Karpas-422 (cell line): ENCODE measurements around the gene CCDC192. TPM values are rescaled to one million over a fixed set of nuclear protein-coding genes. Genes with fewer than 3 reads are reported as not detected.

Source experiments
- DNase-seq: peaks from one replicate; pipeline ENCODE4 v3.0.0-alpha.2; 2015
- H2AFZ ChIP-seq: fragments of 200-600 bp; sonication (generic); 2 replicates; pipeline ENCODE4 v1.6.1; 2014; ENCODE audit warnings: antibody characterized with exemption, low read length, mixed read lengths
- H3K27ac ChIP-seq: fragments of 200-600 bp; sonication (generic); 2 replicates; pipeline ENCODE4 v1.5.1; 2014; ENCODE audit warnings: mild to moderate bottlenecking, low read length, moderate library complexity
- H3K27me3 ChIP-seq: fragments of 200-600 bp; sonication (generic); 2 replicates; pipeline ENCODE4 v1.6.1; 2014; ENCODE audit warnings: low read length, mixed read lengths
- H3K36me3 ChIP-seq: fragments of 200-600 bp; sonication (generic); 2 replicates; pipeline ENCODE4 v1.6.1; 2014; ENCODE audit warnings: low read length, mixed read lengths; ENCODE audit not compliant: insufficient read depth
- H3K4me1 ChIP-seq: fragments of 200-600 bp; sonication (generic); 2 replicates; pipeline ENCODE4 v1.6.1; 2014; ENCODE audit warnings: mild to moderate bottlenecking, low read length, mixed read lengths
- H3K4me2 ChIP-seq: fragments of 200-600 bp; sonication (generic); 2 replicates; pipeline ENCODE4 v1.6.1; 2014; ENCODE audit warnings: low read length, low read depth, mild to moderate bottlenecking; ENCODE audit not compliant: poor library complexity, severe bottlenecking
- H3K4me3 ChIP-seq: fragments of 200-600 bp; sonication (generic); 2 replicates; pipeline ENCODE4 v1.5.1; 2014; ENCODE audit warnings: mild to moderate bottlenecking, antibody characterized with exemption, low read length, mixed read lengths
- H3K79me2 ChIP-seq: fragments of 200-600 bp; sonication (generic); 2 replicates; pipeline ENCODE4 v1.6.1; 2014; ENCODE audit warnings: mild to moderate bottlenecking, low read length, mixed read lengths
- H3K9ac ChIP-seq: fragments of 200-600 bp; sonication (generic); 2 replicates; pipeline ENCODE4 v1.6.0; 2014; ENCODE audit warnings: low read length
- H3K9me2 ChIP-seq: fragments of 200-600 bp; sonication (generic), shearing (Covaris generic); replicated peaks from 2 replicates; pipeline ENCODE4 v1.6.0; 2014; ENCODE audit warnings: mild to moderate bottlenecking, low read length, moderate library complexity; ENCODE audit not compliant: insufficient read depth
- H3K9me3 ChIP-seq: fragments of 300-700, 200-600 bp; sonication (generic); 2 replicates; pipeline ENCODE4 v1.6.1; 2014; ENCODE audit warnings: low read length, mixed read lengths
- H4K20me1 ChIP-seq: fragments of 200-600 bp; sonication (generic); 2 replicates; pipeline ENCODE4 v1.6.1; 2014; ENCODE audit warnings: mild to moderate bottlenecking, antibody characterized with exemption, low read length, low read depth; ENCODE audit not compliant: insufficient read depth
- total RNA-seq: library from RNA; depleted of rRNA; stranded (reverse); fragments of >200 nt; shearing (Covaris generic); gene quantifications from 2 replicates; pipeline ENCODE4 v1.2.3, GENCODE V29; 2014; ENCODE audit warnings: low replicate concordance

The CCDC192 gene
- total RNA-seq, 1 experiment from 2014 or later = not detected

- Histone ChIP-seq H3K4me2 (no peak overlapping the region), H3K27me3 (no peaks in the 10 kb centered on the region), H3K4me1 (peaks cover 84% of the 10 kb centered on the region), H3K27ac (peak overlapping the region; percentile 48), H3K9ac (no peak overlapping the region), H2AFZ (peak overlapping the region; percentile 81), H3K36me3 (no peaks in the 10 kb centered on the region), H3K9me2 (no peaks in the 10 kb centered on the region), H3K4me3 (no peak overlapping the region), H4K20me1 (no peaks in the 10 kb centered on the region), H3K79me2 (no peaks in the 10 kb centered on the region), H3K9me3 (no peaks in the 10 kb centered on the region)
- no peak for DNase-seq
Measured at GRCh38 chr5:127758766-127759283, 55.6 kb downstream of the CCDC192 start.

DNA sequence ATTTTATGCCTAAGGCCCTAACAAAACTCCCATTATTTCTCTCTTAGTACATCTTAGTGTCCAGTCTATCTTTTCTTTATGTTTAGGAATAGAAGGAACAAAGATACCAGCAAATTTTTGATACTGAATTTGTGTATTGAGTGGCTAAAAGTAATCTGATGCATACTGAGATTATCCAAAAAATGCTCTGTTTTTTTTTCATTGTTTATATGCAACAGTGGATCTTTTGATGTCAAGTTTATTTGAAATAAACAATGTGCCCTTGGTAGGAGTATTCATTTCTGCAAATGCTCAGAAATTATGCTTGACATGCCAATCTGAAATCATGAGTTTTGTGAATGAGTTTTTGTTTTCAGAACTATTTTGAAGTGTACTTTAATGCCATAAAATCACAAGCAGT is 58.7 kb downstream of the CCDC192 start:
- no peak overlapping the region for H2AFZ ChIP-seq
- H3K36me3 ChIP-seq = no peaks in the 10 kb centered on the region
- no peaks in the 10 kb centered on the region for H4K20me1 ChIP-seq
- H3K4me3 ChIP-seq = no peak overlapping the region
- no peak for DNase-seq
- no peaks in the 10 kb centered on the region for H3K79me2 ChIP-seq
- no peaks in the 10 kb centered on the region for H3K27me3 ChIP-seq
- no peak overlapping the region for H3K9ac ChIP-seq
- peaks cover 71% of the 10 kb centered on the region for H3K4me1 ChIP-seq
- no peaks in the 10 kb centered on the region for H3K9me2 ChIP-seq
- no peaks in the 10 kb centered on the region for H3K9me3 ChIP-seq
- H3K4me2 ChIP-seq = no peak overlapping the region
- no peak overlapping the region for H3K27ac ChIP-seq

- no peak overlapping the region for H3K9ac ChIP-seq
- no peak overlapping the region for H3K27ac ChIP-seq
- no peaks in the 10 kb centered on the region for H3K9me3 ChIP-seq
- H2AFZ ChIP-seq = no peak overlapping the region
- no peaks in the 10 kb centered on the region for H3K9me2 ChIP-seq
- no peak overlapping the region for H3K4me3 ChIP-seq
- no peak overlapping the region for H3K4me2 ChIP-seq
- no peaks in the 10 kb centered on the region for H3K27me3 ChIP-seq
- DNase-seq = no peak
- H3K4me1 ChIP-seq = peaks cover 68% of the 10 kb centered on the region
- H3K79me2 ChIP-seq = no peaks in the 10 kb centered on the region
- no peaks in the 10 kb centered on the region for H4K20me1 ChIP-seq
- H3K36me3 ChIP-seq = no peaks in the 10 kb centered on the region
Measured at GRCh38 chr5:127762412-127762811, 59.2 kb downstream of the CCDC192 start.

DNA sequence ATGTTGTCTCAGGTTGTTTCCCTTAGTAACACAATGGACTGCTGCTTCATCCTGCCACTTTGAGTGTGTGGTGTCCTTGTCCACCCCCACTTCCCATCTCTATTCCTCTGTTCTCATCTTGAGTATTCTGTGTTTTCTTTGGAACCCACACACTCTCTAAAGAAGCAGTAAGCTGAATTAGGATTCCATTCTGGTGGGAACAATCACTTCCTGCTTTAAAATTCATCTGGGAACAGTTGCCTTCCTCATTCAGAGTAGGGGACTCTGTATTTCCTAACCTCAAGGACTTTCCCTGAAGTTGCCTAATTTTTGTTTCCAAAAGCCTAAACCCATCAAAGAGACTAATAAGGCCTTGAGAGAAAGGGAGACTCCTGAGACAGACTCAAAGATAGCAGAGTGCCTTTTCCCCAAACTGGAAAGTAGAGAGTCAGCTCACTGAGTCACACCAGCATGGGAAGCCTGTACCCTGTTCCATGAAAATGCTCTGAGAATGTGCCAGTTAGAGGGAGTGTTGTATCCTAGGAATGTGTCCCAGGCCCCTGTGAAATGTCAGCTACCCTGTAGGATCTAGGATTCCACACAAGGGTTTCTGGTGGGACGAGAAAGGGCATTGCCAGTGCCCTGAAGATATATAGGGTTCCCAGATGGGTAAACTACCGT is 63.6 kb downstream of the CCDC192 start:
- H3K9ac ChIP-seq = no peak overlapping the region
- H3K27ac ChIP-seq = no peak overlapping the region
- H3K4me3 ChIP-seq = no peak overlapping the region
- no peaks in the 10 kb centered on the region for H3K9me2 ChIP-seq
- H2AFZ ChIP-seq = peak overlapping the region; percentile 44; the same call in 1 of the 2 replicates
- no peaks in the 10 kb centered on the region for H3K79me2 ChIP-seq
- H3K27me3 ChIP-seq = no peaks in the 10 kb centered on the region
- no peaks in the 10 kb centered on the region for H3K9me3 ChIP-seq
- H3K36me3 ChIP-seq = no peaks in the 10 kb centered on the region
- no peaks in the 10 kb centered on the region for H4K20me1 ChIP-seq
- no peak for DNase-seq
- H3K4me1 ChIP-seq = peaks cover 46% of the 10 kb centered on the region
- no peak overlapping the region for H3K4me2 ChIP-seq

DNA sequence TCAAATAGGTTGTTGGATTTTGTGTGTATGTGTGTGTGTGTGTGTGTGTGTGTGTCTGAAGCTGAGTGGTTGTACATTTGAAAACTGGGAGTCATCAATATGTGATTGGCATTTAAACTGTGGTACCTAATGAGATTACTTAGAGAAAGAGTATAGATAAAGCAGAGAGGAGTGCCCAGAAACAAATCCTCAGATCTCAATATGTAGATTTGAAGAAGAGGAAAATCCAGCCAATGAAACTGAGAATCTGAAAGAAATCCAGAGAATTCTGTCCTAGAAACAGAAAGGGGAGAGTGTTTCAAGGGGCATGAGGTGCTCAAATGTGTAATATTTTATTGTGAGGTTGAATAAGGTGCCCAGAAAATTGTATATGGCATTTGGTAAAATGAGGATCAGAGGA is 66.2 kb downstream of the CCDC192 start:
- DNase-seq = no peak
- no peak overlapping the region for H3K4me2 ChIP-seq
- no peaks in the 10 kb centered on the region for H4K20me1 ChIP-seq
- no peaks in the 10 kb centered on the region for H3K36me3 ChIP-seq
- H3K9me3 ChIP-seq = no peaks in the 10 kb centered on the region
- H3K79me2 ChIP-seq = no peaks in the 10 kb centered on the region
- no peak overlapping the region for H3K4me3 ChIP-seq
- peaks cover 29% of the 10 kb centered on the region for H3K4me1 ChIP-seq
- no peaks in the 10 kb centered on the region for H3K9me2 ChIP-seq
- no peak overlapping the region for H3K27ac ChIP-seq
- H3K27me3 ChIP-seq = no peaks in the 10 kb centered on the region
- no peak overlapping the region for H3K9ac ChIP-seq
- no peak overlapping the region for H2AFZ ChIP-seq

- Histone ChIP-seq H3K9ac (no peak overlapping the region), H3K4me3 (no peak overlapping the region), H3K36me3 (no peaks in the 10 kb centered on the region), H3K9me3 (no peaks in the 10 kb centered on the region), H3K4me1 (peaks cover 24% of the 10 kb centered on the region), H3K4me2 (no peak overlapping the region), H4K20me1 (no peaks in the 10 kb centered on the region), H3K9me2 (no peaks in the 10 kb centered on the region), H2AFZ (no peak overlapping the region), H3K27me3 (no peaks in the 10 kb centered on the region), H3K27ac (no peak overlapping the region), H3K79me2 (no peaks in the 10 kb centered on the region)
- DNase-seq = no peak
Measured at GRCh38 chr5:127770272-127770671, 67.1 kb downstream of the CCDC192 start.

- H3K79me2 ChIP-seq = no peaks in the 10 kb centered on the region
- H3K9ac ChIP-seq = no peak overlapping the region
Measured at GRCh38 chr5:127772531-127772930, 69.3 kb downstream of the CCDC192 start.

GRCh38 chr5:127774221-127774620 is 71.0 kb downstream of the CCDC192 start:
- H3K27ac ChIP-seq = no peak overlapping the region
- peaks cover 2% of the 10 kb centered on the region for H3K4me1 ChIP-seq
- no peak overlapping the region for H3K4me2 ChIP-seq
- no peaks in the 10 kb centered on the region for H3K79me2 ChIP-seq
- H3K27me3 ChIP-seq = no peaks in the 10 kb centered on the region
- DNase-seq = no peak
- H3K9me2 ChIP-seq = no peaks in the 10 kb centered on the region
- H3K4me3 ChIP-seq = no peak overlapping the region
- no peak overlapping the region for H3K9ac ChIP-seq
- no peak overlapping the region for H2AFZ ChIP-seq
- H3K9me3 ChIP-seq = no peaks in the 10 kb centered on the region
- no peaks in the 10 kb centered on the region for H4K20me1 ChIP-seq
- no peaks in the 10 kb centered on the region for H3K36me3 ChIP-seq

More at GRCh38 chr5:127772531-127772930, 69.3 kb downstream of the CCDC192 start:
- Histone ChIP-seq H3K27me3 (no peaks in the 10 kb centered on the region), H2AFZ (no peak overlapping the region), H3K36me3 (no peaks in the 10 kb centered on the region), H3K4me2 (no peak overlapping the region), H3K9me3 (no peaks in the 10 kb centered on the region), H4K20me1 (no peaks in the 10 kb centered on the region), H3K27ac (no peak overlapping the region), H3K9me2 (no peaks in the 10 kb centered on the region), H3K4me1 (peaks cover 13% of the 10 kb centered on the region), H3K4me3 (no peak overlapping the region)
- no peak for DNase-seq
